Stomach (tissue), 4 donors: ENCODE results near the gene VIPAS39.

Experiments used
- EP300 ChIP-seq: sonication (generic); formaldehyde crosslinking; IDR thresholded peaks from one replicate; pipeline ENCODE4 v1.6.1; 2017; ENCODE audit warnings: antibody characterized with exemption
- TF ChIP-seq, protein P1 (sequence below), 7 experiments: fragments of 450-650 bp in 4 of 7; fragments of 200-600 bp in 3 of 7; sonication (generic) in 3 of 7; IDR thresholded peaks; one replicate each; pipeline ENCODE4 v1.5.1; 2016 to 2019; ENCODE audit warnings: antibody characterized with exemption in 7 of 7, control low read depth in 2 of 7, mild to moderate bottlenecking in 1 of 7

DNA sequence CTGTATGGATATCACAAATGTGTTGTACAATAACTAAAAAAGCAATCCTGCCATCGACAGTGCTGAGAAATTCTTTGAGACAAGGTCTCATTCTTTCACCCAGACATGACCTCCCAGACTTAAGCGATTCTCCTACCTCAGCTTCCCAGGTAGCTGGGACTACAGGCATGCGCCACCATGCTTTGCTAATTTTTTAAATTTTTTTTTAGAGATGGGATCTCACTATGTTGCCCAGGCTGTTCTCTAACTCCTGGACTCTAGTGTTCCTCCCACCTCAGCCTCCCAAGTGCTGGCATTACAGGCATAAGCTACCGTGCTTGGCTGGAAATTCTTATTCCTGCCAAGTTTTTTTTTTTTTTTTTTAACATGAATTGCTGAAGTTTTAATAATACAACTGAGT is 17.5 kb downstream of the VIPAS39 start:
- TF ChIP-seq EP300: no peak
- TF ChIP-seq, protein P1, sequence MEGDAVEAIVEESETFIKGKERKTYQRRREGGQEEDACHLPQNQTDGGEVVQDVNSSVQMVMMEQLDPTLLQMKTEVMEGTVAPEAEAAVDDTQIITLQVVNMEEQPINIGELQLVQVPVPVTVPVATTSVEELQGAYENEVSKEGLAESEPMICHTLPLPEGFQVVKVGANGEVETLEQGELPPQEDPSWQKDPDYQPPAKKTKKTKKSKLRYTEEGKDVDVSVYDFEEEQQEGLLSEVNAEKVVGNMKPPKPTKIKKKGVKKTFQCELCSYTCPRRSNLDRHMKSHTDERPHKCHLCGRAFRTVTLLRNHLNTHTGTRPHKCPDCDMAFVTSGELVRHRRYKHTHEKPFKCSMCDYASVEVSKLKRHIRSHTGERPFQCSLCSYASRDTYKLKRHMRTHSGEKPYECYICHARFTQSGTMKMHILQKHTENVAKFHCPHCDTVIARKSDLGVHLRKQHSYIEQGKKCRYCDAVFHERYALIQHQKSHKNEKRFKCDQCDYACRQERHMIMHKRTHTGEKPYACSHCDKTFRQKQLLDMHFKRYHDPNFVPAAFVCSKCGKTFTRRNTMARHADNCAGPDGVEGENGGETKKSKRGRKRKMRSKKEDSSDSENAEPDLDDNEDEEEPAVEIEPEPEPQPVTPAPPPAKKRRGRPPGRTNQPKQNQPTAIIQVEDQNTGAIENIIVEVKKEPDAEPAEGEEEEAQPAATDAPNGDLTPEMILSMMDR (IDR thresholded peaks at IDR 0.05): no peak
